ENCODE results near the gene CABP7. TPM values are rescaled to one million over a fixed set of nuclear protein-coding genes. Genes with fewer than 3 reads are reported as not detected.

The CABP7 gene
- total RNA-seq, 1 experiment from 2014 or later = not detected

- RAD21 ChIA-PET (ENCODE audit: low non-redundant PET in 1 of 2, low total read pairs in 2 of 2, uncharacterized antibody in 2 of 2, unreplicated experiment in 2 of 2) = no interaction called here
- H3K4me2 ChIP-seq (ENCODE audit: low read length) = no peak overlapping the region
- no peaks in the 10 kb centered on the region for H3K9me3 ChIP-seq (ENCODE audit: control insufficient read depth in 1 of 2, insufficient read depth in 1 of 2, low read depth in 1 of 2, low read length in 2 of 2)
- H3K4me1 ChIP-seq (ENCODE audit: control insufficient read depth in 1 of 2, insufficient read depth in 2 of 2, low read length in 2 of 2) = no peaks in the 10 kb centered on the region
- H2AFZ ChIP-seq (ENCODE audit: low read depth, low read length, poor library complexity, severe bottlenecking) = no peak overlapping the region
- no peak overlapping the region for H3K9ac ChIP-seq (ENCODE audit: low read length)
- H3K9me2 ChIP-seq (ENCODE audit: insufficient read depth) = no peaks in the 10 kb centered on the region
- CTCF ChIA-PET = no interaction called here
- DNase-seq (ENCODE audit: low read depth, low spot score) (no peak), ATAC-seq (no peak)
- H3K36me3 ChIP-seq (ENCODE audit: control insufficient read depth in 1 of 2, insufficient read depth in 2 of 2, low read length in 2 of 2) = no peaks in the 10 kb centered on the region
- H3K79me2 ChIP-seq (ENCODE audit: insufficient read depth, low read length) = no peaks in the 10 kb centered on the region
- BruUV-seq (replicated peaks) = no TSS peak
- no peaks in the 10 kb centered on the region for H4K20me1 ChIP-seq (ENCODE audit: insufficient read depth)
- POLR2A ChIA-PET = no interaction called here
- no peak overlapping the region for H3K27ac ChIP-seq (ENCODE audit: low read depth, low read length)
- no peak overlapping the region for H3K4me3 ChIP-seq (replicated peaks in 1 of 2; ENCODE audit: low read depth in 1 of 2, low read length in 2 of 2)
- TF ChIP-seq TCF7L2 (IDR thresholded peaks at IDR 0.05; ENCODE audit: borderline replicate concordance, extremely low read depth, insufficient read depth, insufficient read length) = no peak
- H3K27me3 ChIP-seq (ENCODE audit: insufficient read depth, low read length) = no peaks in the 10 kb centered on the region
- intact Hi-C loops (cut with micrococcal nuclease) = no loop called here
Observed at GRCh38 chr22:29713156-29713727, 6.6 kb upstream of the CABP7 start.

GRCh38 chr22:29715240-29715639, 4.6 kb upstream of the CABP7 start:
- DNase-seq (ENCODE audit: low read depth, low spot score) (no peak), ATAC-seq (no peak)
- intact Hi-C loops (cut with micrococcal nuclease) = no loop called here
- no peak overlapping the region for H3K4me2 ChIP-seq (ENCODE audit: low read length)
- no peak overlapping the region for H3K27ac ChIP-seq (ENCODE audit: low read depth, low read length)
- no peaks in the 10 kb centered on the region for H3K36me3 ChIP-seq (ENCODE audit: control insufficient read depth in 1 of 2, insufficient read depth in 2 of 2, low read length in 2 of 2)
- no peak overlapping the region for H3K9ac ChIP-seq (ENCODE audit: low read length)
- CTCF ChIA-PET = interaction anchor here (0.6 kb wide), 1 partner anchor 374 kb away, joined by 4 read pairs; no protein-coding TSS in a partner anchor
- H4K20me1 ChIP-seq (ENCODE audit: insufficient read depth) = no peaks in the 10 kb centered on the region
- no peak overlapping the region for H3K4me3 ChIP-seq (replicated peaks in 1 of 2; ENCODE audit: low read depth in 1 of 2, low read length in 2 of 2)
- H3K79me2 ChIP-seq (ENCODE audit: insufficient read depth, low read length) = no peaks in the 10 kb centered on the region
- H3K9me2 ChIP-seq (ENCODE audit: insufficient read depth) = no peaks in the 10 kb centered on the region
- H3K27me3 ChIP-seq (ENCODE audit: insufficient read depth, low read length) = no peaks in the 10 kb centered on the region
- BruUV-seq (replicated peaks) = no TSS peak
- H2AFZ ChIP-seq (ENCODE audit: low read depth, low read length, poor library complexity, severe bottlenecking) = no peak overlapping the region
- H3K9me3 ChIP-seq (ENCODE audit: control insufficient read depth in 1 of 2, insufficient read depth in 1 of 2, low read depth in 1 of 2, low read length in 2 of 2) = no peaks in the 10 kb centered on the region
- no peaks in the 10 kb centered on the region for H3K4me1 ChIP-seq (ENCODE audit: control insufficient read depth in 1 of 2, insufficient read depth in 2 of 2, low read length in 2 of 2)
- POLR2A ChIA-PET = no interaction called here
- RAD21 ChIA-PET (ENCODE audit: low non-redundant PET in 1 of 2, low total read pairs in 2 of 2, uncharacterized antibody in 2 of 2, unreplicated experiment in 2 of 2) = no interaction called here
- TF ChIP-seq CTCF (IDR thresholded peaks at IDR 0.05 in 2 of 3, conservative IDR thresholded peaks at IDR 0.05 in 1 of 3; ENCODE audit: borderline replicate concordance in 1 of 3, insufficient read depth in 1 of 3, low read depth in 2 of 3, low read length in 2 of 3) (no peak), REST (IDR thresholded peaks at IDR 0.05; ENCODE audit: low read depth) (no peak), ZNF274 (IDR thresholded peaks at IDR 0.05; ENCODE audit: low read depth, low read length) (no peak), ZFX (IDR thresholded peaks at IDR 0.05) (no peak), YY1 (IDR thresholded peaks at IDR 0.05; ENCODE audit: extremely low read depth, insufficient replicate concordance, low read depth, low read length) (no peak), ATF3 (IDR thresholded peaks at IDR 0.05) (no peak), ZBTB33 (IDR thresholded peaks at IDR 0.05; ENCODE audit: extremely low read depth, insufficient replicate concordance, low read length) (no peak), SIN3A (IDR thresholded peaks at IDR 0.05; ENCODE audit: low read depth) (no peak), EZH2phosphoT487 (IDR thresholded peaks at IDR 0.05; ENCODE audit: borderline replicate concordance) (no peak), POLR2A (IDR thresholded peaks at IDR 0.05; ENCODE audit: borderline replicate concordance, extremely low read depth, insufficient read depth, insufficient read length) (no peak)
